ENCODE data around the gene ANKRD34A.
A peak's percentile ranks its signal among the peaks of the same experiment; 100 is the strongest.

The ANKRD34A gene

DNA sequence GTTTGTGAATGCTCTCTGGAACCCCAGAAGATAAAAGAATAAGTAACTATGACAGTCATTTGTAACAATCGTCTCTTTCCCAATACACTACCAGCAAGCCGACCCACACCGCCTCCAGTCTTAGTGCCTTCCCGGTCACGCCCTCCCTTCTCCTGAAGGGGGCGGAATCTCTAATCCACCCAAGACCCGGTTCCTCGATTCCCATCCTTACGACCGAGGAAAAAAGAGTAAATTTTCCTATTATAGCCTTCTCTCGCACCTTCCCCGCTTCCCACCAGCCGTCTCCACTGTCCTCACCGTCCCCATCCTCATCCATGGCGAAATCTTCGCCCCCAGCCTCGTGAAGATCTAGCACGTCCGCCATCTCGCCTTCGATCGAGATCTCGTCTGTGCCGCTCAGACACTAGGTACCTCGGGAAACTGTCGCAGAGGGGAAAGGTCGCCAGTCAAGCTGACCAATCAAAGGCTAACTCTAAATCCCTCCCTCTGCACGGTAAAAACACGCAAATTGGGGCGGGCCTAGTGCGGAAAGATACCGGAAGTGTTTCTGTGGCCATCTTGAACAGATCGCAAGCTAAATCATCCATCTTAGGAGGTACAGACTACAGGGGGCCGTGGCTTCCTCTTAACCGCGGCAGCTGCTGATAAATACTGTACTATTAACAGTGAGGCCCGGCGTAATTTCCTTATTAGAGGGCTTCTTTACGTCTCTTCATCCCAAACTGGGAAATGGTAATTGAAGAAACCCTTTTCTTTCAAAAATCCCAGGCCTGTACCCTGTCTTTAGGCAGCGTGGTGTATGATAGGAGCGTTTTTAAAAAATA is 37.1 kb downstream of the ANKRD34A start, which contains the start of gene RBM8A (continued):
- TF ChIP-seq, protein P1, sequence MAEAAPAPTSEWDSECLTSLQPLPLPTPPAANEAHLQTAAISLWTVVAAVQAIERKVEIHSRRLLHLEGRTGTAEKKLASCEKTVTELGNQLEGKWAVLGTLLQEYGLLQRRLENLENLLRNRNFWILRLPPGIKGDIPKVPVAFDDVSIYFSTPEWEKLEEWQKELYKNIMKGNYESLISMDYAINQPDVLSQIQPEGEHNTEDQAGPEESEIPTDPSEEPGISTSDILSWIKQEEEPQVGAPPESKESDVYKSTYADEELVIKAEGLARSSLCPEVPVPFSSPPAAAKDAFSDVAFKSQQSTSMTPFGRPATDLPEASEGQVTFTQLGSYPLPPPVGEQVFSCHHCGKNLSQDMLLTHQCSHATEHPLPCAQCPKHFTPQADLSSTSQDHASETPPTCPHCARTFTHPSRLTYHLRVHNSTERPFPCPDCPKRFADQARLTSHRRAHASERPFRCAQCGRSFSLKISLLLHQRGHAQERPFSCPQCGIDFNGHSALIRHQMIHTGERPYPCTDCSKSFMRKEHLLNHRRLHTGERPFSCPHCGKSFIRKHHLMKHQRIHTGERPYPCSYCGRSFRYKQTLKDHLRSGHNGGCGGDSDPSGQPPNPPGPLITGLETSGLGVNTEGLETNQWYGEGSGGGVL (tag by site-specific recombination; IDR thresholded peaks at IDR 0.05) = peak; percentile 65
- TF ChIP-seq BCL11B (tag by site-specific recombination; IDR thresholded peaks at IDR 0.05; ENCODE audit: low read depth) (peak; percentile 60; the same call in 1 of the 2 replicates), ZEB2 (tag by site-specific recombination; IDR thresholded peaks at IDR 0.05) (peak; percentile 89), HOXA7 (CRISPR knock-in tag; IDR thresholded peaks at IDR 0.05; ENCODE audit: borderline replicate concordance) (no peak), ZNF791 (tag by site-specific recombination; IDR thresholded peaks at IDR 0.05) (no peak), ZNF600 (tag by site-specific recombination; IDR thresholded peaks at IDR 0.05) (peak; percentile 73), ZNF585B (tag by site-specific recombination; IDR thresholded peaks at IDR 0.05) (no peak), ZNF660 (tag by site-specific recombination; IDR thresholded peaks at IDR 0.05) (peak; percentile 62; the same call in 1 of the 2 replicates), GLIS1 (tag by site-specific recombination; IDR thresholded peaks at IDR 0.05) (peak; percentile 39; the same call in 1 of the 2 replicates), ZNF639 (tag by site-specific recombination; IDR thresholded peaks at IDR 0.05) (peak; percentile 82), ZNF341 (tag by site-specific recombination; IDR thresholded peaks at IDR 0.05; ENCODE audit: low read depth) (no peak; the same call in 1 of the 2 replicates), PATZ1 (tag by site-specific recombination; IDR thresholded peaks at IDR 0.05) (peak; percentile 77), ZBTB17 (tag by site-specific recombination; IDR thresholded peaks at IDR 0.05) (peak; percentile 99), ZBTB48 (tag by site-specific recombination; IDR thresholded peaks at IDR 0.05) (peak; percentile 57; the same call in 1 of the 2 replicates), ZNF394 (tag by site-specific recombination; IDR thresholded peaks at IDR 0.05; ENCODE audit: borderline replicate concordance) (no peak; the same call in 1 of the 2 replicates), ZNF366 (tag by site-specific recombination; conservative IDR thresholded peaks at IDR 0.05) (peak; percentile 38), TSHZ1 (tag by site-specific recombination; IDR thresholded peaks at IDR 0.05; ENCODE audit: borderline replicate concordance) (no peak), ZNF658 (tag by site-specific recombination; IDR thresholded peaks at IDR 0.05) (no peak), ZNF24 (tag by site-specific recombination; IDR thresholded peaks at IDR 0.05) (peak; percentile 84; the same call in 1 of the 2 replicates), ZNF501 (tag by site-specific recombination; IDR thresholded peaks at IDR 0.05) (peak; percentile 96), ZNF121 (tag by site-specific recombination; IDR thresholded peaks at IDR 0.05) (no peak)
- TF ChIP-seq, protein P2, sequence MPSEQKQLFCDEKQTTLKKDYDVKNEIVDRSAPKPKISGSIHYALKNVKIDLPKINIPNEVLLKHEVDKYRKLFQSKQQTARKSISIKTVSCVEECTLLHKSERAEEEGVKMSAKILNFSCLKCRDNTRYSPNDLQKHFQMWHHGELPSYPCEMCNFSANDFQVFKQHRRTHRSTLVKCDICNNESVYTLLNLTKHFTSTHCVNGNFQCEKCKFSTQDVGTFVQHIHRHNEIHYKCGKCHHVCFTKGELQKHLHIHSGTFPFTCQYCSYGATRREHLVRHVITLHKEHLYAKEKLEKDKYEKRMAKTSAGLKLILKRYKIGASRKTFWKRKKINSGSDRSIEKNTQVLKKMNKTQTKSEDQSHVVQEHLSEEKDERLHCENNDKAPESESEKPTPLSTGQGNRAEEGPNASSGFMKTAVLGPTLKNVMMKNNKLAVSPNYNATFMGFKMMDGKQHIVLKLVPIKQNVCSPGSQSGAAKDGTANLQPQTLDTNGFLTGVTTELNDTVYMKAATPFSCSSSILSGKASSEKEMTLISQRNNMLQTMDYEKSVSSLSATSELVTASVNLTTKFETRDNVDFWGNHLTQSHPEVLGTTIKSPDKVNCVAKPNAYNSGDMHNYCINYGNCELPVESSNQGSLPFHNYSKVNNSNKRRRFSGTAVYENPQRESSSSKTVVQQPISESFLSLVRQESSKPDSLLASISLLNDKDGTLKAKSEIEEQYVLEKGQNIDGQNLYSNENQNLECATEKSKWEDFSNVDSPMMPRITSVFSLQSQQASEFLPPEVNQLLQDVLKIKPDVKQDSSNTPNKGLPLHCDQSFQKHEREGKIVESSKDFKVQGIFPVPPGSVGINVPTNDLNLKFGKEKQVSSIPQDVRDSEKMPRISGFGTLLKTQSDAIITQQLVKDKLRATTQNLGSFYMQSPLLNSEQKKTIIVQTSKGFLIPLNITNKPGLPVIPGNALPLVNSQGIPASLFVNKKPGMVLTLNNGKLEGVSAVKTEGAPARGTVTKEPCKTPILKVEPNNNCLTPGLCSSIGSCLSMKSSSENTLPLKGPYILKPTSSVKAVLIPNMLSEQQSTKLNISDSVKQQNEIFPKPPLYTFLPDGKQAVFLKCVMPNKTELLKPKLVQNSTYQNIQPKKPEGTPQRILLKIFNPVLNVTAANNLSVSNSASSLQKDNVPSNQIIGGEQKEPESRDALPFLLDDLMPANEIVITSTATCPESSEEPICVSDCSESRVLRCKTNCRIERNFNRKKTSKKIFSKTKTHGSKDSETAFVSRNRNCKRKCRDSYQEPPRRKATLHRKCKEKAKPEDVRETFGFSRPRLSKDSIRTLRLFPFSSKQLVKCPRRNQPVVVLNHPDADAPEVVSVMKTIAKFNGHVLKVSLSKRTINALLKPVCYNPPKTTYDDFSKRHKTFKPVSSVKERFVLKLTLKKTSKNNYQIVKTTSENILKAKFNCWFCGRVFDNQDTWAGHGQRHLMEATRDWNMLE (tag by site-specific recombination; conservative IDR thresholded peaks at IDR 0.05; ENCODE audit: low read depth) = peak; percentile 56
- TF ChIP-seq, protein P3, sequence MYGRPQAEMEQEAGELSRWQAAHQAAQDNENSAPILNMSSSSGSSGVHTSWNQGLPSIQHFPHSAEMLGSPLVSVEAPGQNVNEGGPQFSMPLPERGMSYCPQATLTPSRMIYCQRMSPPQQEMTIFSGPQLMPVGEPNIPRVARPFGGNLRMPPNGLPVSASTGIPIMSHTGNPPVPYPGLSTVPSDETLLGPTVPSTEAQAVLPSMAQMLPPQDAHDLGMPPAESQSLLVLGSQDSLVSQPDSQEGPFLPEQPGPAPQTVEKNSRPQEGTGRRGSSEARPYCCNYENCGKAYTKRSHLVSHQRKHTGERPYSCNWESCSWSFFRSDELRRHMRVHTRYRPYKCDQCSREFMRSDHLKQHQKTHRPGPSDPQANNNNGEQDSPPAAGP (tag by site-specific recombination; IDR thresholded peaks at IDR 0.05) = peak; percentile 88; the same call in 1 of the 2 replicates
